BJ (cell line): ENCODE measurements around the gene SEC11A. TPM values are rescaled to one million over a fixed set of nuclear protein-coding genes. Genes with fewer than 3 reads are reported as not detected.

Experiments used
- CTCF ChIA-PET: fragments of 350-600 bp; formaldehyde crosslinking; extraction: SDS; loops from one replicate; lab custom pipeline; 2021; ENCODE audit warnings: antibody characterized with exemption, inconsistent platforms; lab: Yijun Ruan, JAX
- POLR2A ChIA-PET: fragments of 300-600 bp; sonication (Branson Sonifier 250); formaldehyde crosslinking; extraction: SDS; loops from one replicate; lab custom pipeline; 2021; ENCODE audit warnings: antibody characterized with exemption; lab: Charles Lee
- DNase-seq: peaks from one replicate; pipeline ENCODE4 v3.0.0-alpha.2; 2011; ENCODE audit warnings: low read depth
- H3K27me3 ChIP-seq: 2 replicates; pipeline ENCODE4 v1.6.0; 2011; ENCODE audit warnings: low read length; ENCODE audit not compliant: control insufficient read depth, insufficient read depth
- H3K36me3 ChIP-seq: 2 replicates; pipeline ENCODE4 v1.5.1; 2011; ENCODE audit warnings: low read length; ENCODE audit not compliant: control insufficient read depth, insufficient read depth
- H3K4me3 ChIP-seq: 2 replicates; pipeline ENCODE4 v1.5.1; 2011; ENCODE audit warnings: low read depth, mild to moderate bottlenecking, control low read depth, low read length
- CTCF ChIP-seq: IDR thresholded peaks from 2 replicates; pipeline ENCODE4 v1.5.1; 2011; ENCODE audit warnings: low read depth, mild to moderate bottlenecking, control low read depth, inconsistent platforms, low read length, moderate library complexity; ENCODE audit not compliant: insufficient read depth
- polyA plus RNA-seq: library from polyadenylated mRNA; depleted of rRNA; stranded (reverse); fragments of >200 nt; gene quantifications from 2 replicates; pipeline ENCODE4 v1.2.3, GENCODE V29; 2011

The SEC11A gene
- polyA plus RNA-seq, 1 experiment = 90.7 TPM

DNA sequence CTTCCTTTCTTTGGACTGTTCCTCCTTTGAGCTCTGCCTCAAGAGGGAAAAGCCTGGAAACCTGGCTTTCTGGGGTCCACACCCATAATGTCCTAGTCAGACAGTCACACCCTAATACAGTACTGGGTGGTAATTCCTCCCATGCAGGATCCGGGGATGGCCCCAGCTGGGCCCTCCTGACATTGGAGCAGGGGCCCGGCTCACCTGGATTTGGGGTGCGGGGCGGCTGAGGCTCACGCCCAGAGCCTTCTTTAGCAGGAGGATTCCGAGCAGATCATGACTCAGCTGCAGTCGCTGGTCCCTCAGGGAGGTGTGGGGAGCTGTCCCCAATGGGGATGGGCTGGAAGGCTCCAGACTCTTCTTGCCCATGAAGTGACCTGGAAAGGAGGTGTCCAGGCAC is 59.0 kb downstream of the SEC11A start:
- TF ChIP-seq CTCF = no peak
- no peak for DNase-seq
- CTCF ChIA-PET = interaction anchor here (0.9 to 2.7 kb wide), 3 partner anchors 12 to 222 kb away, joined by 3 to 7 read pairs (median 3); no protein-coding TSS in a partner anchor
- H3K36me3 ChIP-seq = no peaks in the 10 kb centered on the region; the same call in 1 of the 2 replicates
- H3K4me3 ChIP-seq = no peak overlapping the region
- H3K27me3 ChIP-seq = no peaks in the 10 kb centered on the region
- POLR2A ChIA-PET = no interaction called here

DNA sequence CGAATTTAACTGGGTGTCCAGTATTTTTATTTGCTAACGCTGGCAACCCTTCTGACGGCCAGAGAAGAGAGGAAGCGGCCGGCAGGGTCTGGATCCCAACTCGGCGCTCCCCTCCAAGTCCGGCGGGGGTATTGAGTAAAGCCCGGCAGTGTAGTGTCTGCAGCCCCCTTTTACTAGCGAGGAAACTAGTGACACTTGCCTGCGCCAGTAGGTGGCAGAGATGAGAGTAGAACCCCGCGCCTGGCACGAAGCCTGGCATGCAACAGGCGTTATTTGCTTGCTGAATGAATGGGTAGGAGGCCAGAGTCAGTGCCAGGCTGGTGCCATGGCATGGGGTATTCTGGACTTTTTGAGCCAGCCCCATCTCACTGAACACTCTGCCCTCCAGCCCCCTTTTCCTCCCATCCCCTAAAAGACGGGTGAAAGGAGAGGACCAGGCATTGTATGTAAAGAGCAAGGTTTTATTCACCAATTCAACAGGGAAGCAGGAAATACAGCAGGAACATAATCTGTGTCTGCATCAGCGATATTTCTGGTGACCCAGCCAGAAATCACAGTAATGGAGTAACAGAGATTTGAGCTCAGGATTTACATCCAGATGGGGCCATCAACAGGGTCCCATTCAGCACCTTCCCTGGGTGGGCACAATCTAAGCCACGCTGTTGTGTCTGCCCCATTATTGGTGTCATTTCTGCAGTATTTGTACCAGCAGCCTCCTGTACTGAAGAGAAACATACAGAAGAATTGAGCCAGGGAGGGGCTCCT is 61.1 kb downstream of the SEC11A start:
- Histone ChIP-seq H3K36me3 (peaks cover 2% of the 10 kb centered on the region; the same call in 1 of the 2 replicates), H3K4me3 (peak overlapping the region; percentile 76), H3K27me3 (no peaks in the 10 kb centered on the region)
- TF ChIP-seq CTCF = peak; percentile 77
- ChIA-PET POLR2A (interaction anchor here (0.6 kb wide), 1 partner anchor 11 kb away, joined by 6 read pairs; no protein-coding TSS in a partner anchor), CTCF (interaction anchor here (0.7 to 3.2 kb wide), 11 partner anchors 9 to 274 kb away, joined by 3 to 22 read pairs (median 4); partner anchors contain the start of gene ZSCAN2)
- DNase-seq = no peak

GRCh38 chr15:84653910-84654688 is 61.8 kb downstream of the SEC11A start, which contains the start of gene WDR73:
Gene WDR73 (minus strand): TSS chr15:84654283. CDS start chr15:84654274, 9 bp downstream.
- ChIA-PET CTCF (interaction anchor here (0.6 to 3.2 kb wide), 12 partner anchors 8 to 274 kb away, joined by 3 to 22 read pairs (median 4); partner anchors contain the start of genes SEC11A and ZSCAN2), POLR2A (interaction anchor here (0.6 to 1.2 kb wide), 3 partner anchors 10 to 22 kb away, joined by 3 to 7 read pairs (median 6); no protein-coding TSS in a partner anchor)
- Histone ChIP-seq H3K27me3 (no peaks in the 10 kb centered on the region), H3K36me3 (peaks cover 2% of the 10 kb centered on the region), H3K4me3 (peak within 1 kb of the TSS; percentile 76)
- TF ChIP-seq CTCF = no peak
- no peak for DNase-seq

GRCh38 chr15:84653584-84653909 is 62.4 kb downstream of the SEC11A start:
- ChIA-PET CTCF (interaction anchor here (0.6 to 3.2 kb wide), 10 partner anchors 8 to 275 kb away, joined by 3 to 22 read pairs (median 4); partner anchors contain the start of genes SEC11A and ZSCAN2), POLR2A (interaction anchor here (0.7 to 1.2 kb wide), 2 partner anchors 15 to 22 kb away, joined by 3 to 7 read pairs; no protein-coding TSS in a partner anchor)
- peaks cover 4% of the 10 kb centered on the region for H3K36me3 ChIP-seq
- DNase-seq = no peak
- TF ChIP-seq CTCF = no peak
- no peaks in the 10 kb centered on the region for H3K27me3 ChIP-seq
- H3K4me3 ChIP-seq = peak overlapping the region; percentile 76
